Measurements from ENCODE around the gene SH3D21. TPM values are rescaled to one million over a fixed set of nuclear protein-coding genes. Genes with fewer than 3 reads are reported as not detected.
A peak's percentile ranks its signal among the peaks of the same experiment; 100 is the strongest.

Gene SH3D21
- total RNA-seq, 4 donors from 2014 or later, result 0.63 to 3.1 (median 1.4) TPM

- ATAC-seq (ENCODE audit: low FRiP score) (no peak), DNase-seq (ENCODE audit: low spot score) (no peak)
- no peak for TF ChIP-seq CTCF (IDR thresholded peaks at IDR 0.05)
These were observed 33.1 kb upstream of the SH3D21 start for GRCh38 chr1:36273024-36273423.

GRCh38 chr1:36274201-36274600 lies 32.0 kb upstream of the SH3D21 start:
- ATAC-seq (ENCODE audit: low FRiP score), result no peak
- no peak for DNase-seq (ENCODE audit: low spot score)

GRCh38 chr1:36276688-36277087 lies 29.5 kb upstream of the SH3D21 start:
- DNase-seq (ENCODE audit: low spot score) (no peak), ATAC-seq (ENCODE audit: low FRiP score) (no peak)
- no peak for TF ChIP-seq CTCF (IDR thresholded peaks at IDR 0.05)

More at GRCh38 chr1:36274201-36274600, 32.0 kb upstream of the SH3D21 start:
- TF ChIP-seq CTCF (IDR thresholded peaks at IDR 0.05), result no peak

GRCh38 chr1:36279110-36279788 lies 26.9 kb upstream of the SH3D21 start:
- DNase-seq (ENCODE audit: low spot score) (no peak), ATAC-seq (ENCODE audit: low FRiP score) (peak; percentile 77)

GRCh38 chr1:36279789-36280296 lies 26.3 kb upstream of the SH3D21 start:
- DNase-seq (ENCODE audit: low spot score), result no peak
- ATAC-seq (ENCODE audit: low FRiP score), result no peak
- no peak for TF ChIP-seq CTCF (IDR thresholded peaks at IDR 0.05)

More at GRCh38 chr1:36279110-36279788, 26.9 kb upstream of the SH3D21 start:
- no peak for TF ChIP-seq CTCF (IDR thresholded peaks at IDR 0.05)

- DNase-seq (ENCODE audit: low spot score) (no peak), ATAC-seq (ENCODE audit: low FRiP score) (no peak)
- no peak for TF ChIP-seq CTCF (IDR thresholded peaks at IDR 0.05)
These were observed 22.1 kb upstream of the SH3D21 start for GRCh38 chr1:36284061-36284460.

- DNase-seq (ENCODE audit: low spot score) (no peak), ATAC-seq (ENCODE audit: low FRiP score) (no peak)
- TF ChIP-seq CTCF (IDR thresholded peaks at IDR 0.05), result no peak
These were observed 21.7 kb upstream of the SH3D21 start for GRCh38 chr1:36284517-36284916.

Measured in omental fat pad (tissue), 4 donors.